GM21515 (cell line): ENCODE measurements around the gene UBE3A.

ENCODE experiments used
- ATAC-seq: cut with Tn5 transposase; IDR thresholded peaks from one replicate; pipeline ENCODE4 v1.9.1; 2021; ENCODE audit not compliant: unreplicated experiment

UBE3A gene

DNA sequence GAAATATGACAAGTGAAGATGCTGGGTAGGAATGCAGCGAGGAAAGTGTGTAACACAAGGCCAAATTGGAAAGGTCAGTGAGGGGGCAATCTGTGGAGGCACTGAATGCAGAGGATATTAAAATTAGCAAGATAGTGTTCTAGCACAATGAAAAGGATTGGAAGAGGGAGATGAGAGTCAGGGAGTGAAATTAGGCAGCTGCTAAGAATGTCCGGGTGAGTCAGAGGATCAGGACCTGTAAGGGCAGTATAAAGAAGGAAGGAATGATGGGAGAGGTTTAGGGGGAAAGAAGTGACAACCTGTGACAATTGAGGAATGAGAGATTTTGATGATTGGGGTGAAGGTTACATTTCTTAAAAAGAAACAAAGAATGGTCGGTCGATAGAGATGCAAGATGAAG, 103.5 kb downstream of the UBE3A start:
- ATAC-seq = no peak

DNA sequence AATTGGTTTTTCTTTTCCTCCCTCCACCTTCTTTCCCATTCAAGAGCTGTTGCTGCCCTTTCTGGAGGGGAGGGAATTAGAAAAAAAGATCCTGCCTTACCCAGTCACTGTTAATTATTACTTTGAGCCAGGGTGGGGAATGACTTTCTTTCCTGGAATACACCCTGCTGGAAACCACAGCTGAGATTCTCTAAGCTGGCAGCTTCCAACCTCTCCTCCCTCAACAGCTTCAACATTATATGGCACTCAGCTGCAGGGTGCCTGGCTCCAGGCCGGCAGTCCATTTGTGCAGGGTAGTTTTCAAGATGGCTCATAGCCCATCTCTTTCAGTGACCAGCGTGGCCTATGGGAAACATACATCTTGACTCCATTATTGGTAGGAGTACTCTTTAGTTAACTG, 105.8 kb downstream of the UBE3A start:
- ATAC-seq = no peak

DNA sequence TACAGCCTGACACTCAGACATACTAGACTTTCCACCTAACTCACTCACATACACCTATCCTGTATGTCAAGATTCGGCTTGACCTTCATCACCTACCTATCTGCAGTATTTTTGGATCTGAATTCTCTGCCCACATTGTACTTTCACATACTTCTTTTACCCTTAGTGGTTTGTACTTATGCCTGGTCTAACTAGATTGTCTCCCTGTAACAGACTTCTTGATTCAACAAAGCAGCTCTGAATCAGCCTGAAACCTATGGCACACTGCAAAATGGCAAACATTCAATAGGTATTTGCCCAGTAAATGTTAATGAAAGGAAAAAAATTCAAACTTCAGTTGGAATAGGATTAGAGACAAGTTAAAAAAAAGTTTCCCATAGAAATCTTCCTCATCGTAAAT, 106.5 kb downstream of the UBE3A start:
- ATAC-seq = no peak

DNA sequence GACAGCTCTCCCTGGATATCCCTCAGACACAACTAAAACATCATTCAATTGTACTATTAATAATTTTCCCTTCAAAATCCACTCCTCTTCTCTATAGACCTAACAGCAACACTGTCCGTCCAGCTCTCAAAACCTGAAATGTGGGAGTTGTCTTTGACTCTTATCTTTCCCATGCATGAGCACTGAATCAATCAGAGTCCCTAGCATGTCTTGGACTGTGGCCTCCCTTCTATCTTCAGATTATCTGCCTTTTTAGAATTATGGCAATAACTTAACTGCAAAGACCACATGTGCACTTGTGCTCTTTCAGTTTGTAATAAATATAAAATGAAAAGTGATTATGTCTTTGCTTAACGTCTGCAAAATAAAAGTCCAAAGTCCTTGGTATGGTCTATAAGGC, 107.0 kb downstream of the UBE3A start:
- no peak for ATAC-seq

DNA sequence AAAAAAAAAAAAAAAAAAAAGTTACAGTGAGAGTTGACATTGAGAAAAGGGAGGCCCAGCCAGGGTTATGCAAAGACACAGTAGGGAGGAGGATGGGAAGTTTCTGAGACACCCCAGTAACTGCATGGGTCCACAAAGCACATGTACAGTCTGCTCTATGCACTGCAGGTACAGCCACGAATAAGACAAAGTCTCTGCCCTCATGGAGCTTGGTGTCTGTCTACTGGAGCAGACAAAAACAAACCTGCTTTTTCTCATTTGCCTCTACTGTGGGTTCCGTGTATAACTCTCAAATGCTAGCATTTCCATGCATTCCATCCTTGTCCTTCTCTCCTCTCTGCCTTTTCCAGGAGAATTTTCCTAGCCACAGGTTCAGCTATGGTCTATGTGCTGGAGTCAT, 107.4 kb downstream of the UBE3A start:
- ATAC-seq = no peak

DNA sequence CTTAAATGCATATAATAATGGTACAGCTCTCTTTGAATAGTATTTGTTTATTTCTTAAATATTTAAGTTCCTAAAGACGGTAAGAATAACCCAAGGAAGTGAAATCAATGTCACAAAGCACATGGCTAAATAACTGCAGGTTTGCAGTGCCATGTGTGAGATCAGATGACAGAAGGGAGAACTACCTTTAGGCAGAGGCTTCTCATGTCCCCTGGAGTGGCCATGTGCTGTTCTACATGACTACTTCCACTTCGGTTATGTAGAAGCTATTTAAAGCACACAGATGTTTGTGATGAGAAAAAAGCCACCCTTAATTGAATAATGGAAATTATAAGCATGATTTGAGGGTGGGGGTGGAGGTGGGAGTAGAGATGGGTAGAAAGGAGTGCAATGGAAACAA, 109.1 kb downstream of the UBE3A start:
- ATAC-seq = no peak

DNA sequence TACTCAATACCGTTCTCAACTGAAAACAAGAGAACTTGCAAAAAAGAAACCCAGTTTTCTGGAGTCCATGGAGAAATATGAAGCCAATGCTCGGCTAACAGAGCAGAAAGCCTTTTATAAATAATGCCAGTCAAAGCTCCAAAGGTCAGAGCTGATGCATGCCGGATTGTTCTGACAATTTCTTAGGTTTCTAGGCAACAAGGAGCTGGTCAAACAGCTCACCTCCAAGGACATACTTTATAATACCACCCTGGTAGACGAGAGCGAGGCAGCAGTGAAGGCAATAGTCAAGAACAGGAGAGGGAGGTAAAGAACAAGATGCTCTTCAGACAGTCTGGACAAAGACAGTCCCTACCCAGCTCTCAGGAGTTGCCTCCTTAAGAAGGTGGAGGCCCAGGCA, 111.1 kb downstream of the UBE3A start:
- no peak for ATAC-seq

DNA sequence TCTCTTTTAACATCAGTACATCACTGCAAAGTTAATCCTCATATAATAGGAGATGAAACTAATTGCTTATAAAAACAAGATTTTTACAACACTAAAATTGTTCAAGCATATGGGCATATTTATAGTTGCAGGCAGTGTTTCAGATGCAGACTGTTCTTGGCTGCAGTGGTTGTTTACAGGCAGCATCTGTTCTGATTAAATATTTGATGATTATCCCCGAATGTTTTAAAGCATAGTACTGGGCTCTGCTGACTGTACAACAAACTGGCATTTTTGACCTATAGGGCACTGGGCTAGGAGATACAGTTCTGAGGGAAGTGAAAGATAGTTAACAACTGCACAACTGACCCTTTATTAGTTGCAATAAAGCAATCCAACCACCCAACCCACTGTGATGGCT, 113.6 kb downstream of the UBE3A start:
- ATAC-seq = no peak

DNA sequence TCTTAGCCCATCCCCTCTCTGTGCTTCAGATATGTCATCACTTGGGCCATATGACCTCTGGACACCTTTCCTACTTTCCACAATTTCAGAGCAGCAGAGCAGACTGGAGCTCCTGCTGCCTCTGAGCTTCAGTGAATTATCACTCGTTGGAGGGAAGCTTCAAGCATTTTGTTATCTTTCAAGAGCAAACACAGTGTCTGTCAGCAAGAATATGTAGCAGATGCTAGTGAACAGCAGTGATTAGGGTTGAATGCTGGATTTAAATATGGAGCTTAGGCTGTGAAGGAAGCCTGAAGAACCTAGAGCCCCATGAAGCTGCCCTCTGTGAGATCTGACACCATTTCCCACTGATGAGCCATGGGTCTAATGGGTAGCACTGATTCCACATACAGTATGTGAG, 115.4 kb downstream of the UBE3A start:
- ATAC-seq = no peak

DNA sequence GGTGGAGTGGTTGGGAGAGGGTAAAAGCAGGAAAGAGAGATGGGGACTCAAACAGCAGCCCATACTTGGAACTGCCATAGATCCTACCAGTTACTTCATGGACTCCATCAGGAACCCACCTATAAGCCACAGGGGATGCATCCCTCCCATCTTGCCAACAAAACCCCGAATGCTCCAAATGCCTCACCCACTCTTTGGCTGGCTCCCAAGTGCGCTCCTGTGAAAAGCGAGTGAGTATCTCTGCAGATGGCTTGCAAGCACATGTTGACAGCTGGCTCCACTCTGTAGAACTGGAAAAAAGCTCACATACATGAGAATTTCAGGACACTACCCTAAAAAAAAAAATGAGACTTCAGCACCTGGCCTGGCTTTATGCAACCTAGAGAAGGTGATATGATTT, 151.0 kb downstream of the UBE3A start:
- no peak for ATAC-seq
